ENCODE results near the gene ADGRV1. TPM values are rescaled to one million over a fixed set of nuclear protein-coding genes. Genes with fewer than 3 reads are reported as not detected.

Gene ADGRV1
- total RNA-seq, 1 donor from 2014 or later = under 0.01 TPM

DNA sequence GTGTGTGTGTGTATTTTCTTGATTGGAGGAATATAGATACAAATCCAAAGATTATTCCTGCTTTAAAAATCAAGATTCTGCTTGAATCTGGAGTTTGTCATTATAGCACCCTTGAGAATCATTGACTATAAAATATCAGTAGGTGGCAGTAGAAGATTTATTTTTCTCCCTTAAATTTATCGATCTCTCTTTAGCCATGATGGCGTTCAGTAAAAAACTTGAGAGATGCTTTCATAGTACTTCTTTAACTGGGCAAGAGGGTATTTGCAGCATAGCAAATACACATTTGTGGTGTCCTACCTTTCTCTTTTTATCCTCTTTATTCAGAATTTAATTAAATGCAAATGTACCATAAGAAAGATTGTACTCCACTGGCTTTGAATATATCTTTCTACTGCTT, 307.7 kb downstream of the ADGRV1 start:
- DNase-seq (ENCODE audit: low read depth in 2 of 2) = peak; percentile 43 to 52

DNA sequence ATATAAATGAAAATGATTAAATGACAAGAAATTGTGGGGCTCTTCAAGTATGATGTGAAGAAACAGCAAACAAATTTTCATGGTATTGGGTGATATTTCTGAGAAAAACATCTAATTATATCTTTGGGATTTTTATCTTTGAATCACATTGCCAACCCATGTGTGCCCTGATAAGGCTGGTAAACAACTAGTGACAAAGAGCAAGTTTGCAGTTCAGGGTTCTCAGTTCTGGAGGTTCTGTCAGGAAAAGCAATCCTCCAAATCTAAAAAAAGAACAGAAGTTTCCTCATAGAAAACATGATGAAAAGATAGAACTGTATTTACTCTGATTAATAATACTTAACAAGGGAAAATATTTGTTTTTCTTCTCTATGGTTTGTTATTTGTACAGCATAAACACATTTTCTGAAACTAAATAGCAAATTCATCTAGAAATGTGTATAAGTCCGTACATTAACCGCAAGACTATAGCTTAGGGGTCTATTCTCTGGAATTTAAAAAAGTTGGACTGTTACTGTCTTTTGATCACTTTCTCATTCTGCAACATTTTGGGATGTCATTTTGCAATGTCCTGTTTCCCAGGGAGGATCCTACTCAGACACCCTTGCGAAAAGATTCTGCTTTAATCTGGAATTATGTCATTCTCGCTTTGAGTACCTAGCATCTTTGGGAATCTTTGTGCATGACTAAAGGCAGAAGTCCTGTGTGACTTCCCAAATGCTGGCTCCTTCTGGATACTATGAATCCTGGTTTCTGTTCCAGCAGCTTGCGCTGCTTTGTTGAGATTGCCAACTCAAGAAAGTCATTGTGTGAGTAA, 308.5 kb downstream of the ADGRV1 start:
- DNase-seq (ENCODE audit: low read depth in 2 of 2) = peak in 1 of 2 donors; percentile 13

DNA sequence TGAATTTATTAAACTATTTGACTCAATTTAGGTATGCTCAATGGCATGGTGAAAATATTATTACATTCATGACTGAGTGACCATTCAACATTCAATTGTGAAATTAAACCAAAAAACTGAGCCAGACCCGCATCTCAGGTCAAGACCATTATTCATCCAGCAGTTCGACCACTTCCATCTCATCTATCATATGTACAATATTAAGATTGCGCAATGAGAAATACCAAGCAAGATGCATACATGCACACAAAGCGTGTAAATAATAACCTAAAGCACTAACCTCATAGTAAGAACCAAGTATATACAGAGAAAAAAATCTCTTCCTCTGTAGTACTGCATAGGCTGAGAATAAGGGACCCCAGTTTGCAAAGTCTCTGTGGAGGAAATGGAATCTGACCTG, 310.2 kb downstream of the ADGRV1 start:
- no peak for DNase-seq (ENCODE audit: low read depth in 2 of 2)

DNA sequence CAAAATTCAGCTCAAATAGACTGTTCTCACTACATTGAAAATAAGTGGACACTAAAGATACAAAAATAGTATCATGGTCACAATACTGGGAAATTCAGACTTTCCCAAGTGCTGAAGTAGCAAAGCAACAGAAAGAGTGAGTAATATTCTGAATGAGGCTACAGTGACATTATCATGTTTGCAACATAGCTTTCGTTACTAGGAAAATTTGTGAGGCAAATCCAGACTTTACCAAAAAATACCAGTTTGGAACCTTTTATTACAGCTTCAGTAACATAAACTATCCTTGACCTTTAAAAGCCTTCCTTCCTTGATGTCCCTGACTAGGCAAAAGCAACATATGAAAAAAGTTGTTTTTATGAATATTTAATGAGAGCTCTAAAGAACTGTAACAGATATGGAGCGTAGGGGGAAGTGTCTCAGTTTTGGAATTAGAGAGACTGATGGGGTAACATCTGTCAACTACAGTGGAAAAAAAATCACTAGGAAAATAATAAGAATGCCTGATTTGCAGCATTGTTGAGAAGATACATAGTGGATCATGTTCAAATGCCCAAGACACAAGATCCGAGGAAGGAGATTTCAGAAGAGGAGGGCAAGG, 312.9 kb downstream of the ADGRV1 start:
- peak; percentile 22 to 88 for DNase-seq (ENCODE audit: low read depth in 2 of 2)

DNA sequence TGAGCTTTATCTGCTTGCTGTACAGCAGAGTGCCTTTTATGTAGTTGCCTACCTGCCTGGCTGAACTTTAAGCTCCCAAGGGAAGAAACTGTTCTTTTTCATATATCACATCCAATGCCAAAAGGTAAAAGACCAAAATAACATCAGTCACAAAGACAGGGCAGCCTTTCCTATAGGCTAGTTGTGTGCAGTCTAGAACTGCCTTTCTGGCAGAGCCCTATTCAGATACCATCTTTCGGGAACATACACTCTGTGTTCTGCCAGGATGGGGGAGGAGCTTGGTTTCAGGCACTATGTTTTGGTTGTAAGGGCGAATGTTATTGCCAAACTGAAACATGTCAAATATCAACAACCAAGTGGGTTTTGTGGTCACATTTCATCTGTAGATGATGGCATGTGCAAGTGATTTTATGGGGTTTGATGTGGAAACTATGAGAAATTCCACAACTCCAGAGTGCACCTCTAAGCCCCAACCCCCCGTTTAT, 314.5 kb downstream of the ADGRV1 start:
- peak in 1 of 2 donors; percentile 70 for DNase-seq (ENCODE audit: low read depth in 2 of 2)

DNA sequence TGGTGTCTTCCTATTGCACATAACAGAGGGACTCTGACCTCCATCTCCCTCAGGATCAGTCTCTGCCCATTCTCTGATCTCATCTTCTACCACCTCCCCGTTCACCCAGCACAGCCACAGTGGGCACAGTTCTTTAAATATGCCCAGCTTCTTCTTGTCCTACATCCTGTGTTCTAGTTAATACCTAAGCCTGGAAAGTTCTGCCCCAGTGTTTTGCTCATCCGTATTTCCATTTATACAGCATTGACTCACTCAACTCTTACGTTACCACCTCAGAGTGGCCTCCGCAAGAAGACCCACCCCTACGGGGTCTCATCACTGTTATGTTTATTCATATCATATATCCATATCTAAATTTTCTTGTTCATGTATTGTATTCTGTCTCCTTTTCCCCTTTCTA, 315.5 kb downstream of the ADGRV1 start:
- DNase-seq (ENCODE audit: low read depth in 2 of 2) = no peak

DNA sequence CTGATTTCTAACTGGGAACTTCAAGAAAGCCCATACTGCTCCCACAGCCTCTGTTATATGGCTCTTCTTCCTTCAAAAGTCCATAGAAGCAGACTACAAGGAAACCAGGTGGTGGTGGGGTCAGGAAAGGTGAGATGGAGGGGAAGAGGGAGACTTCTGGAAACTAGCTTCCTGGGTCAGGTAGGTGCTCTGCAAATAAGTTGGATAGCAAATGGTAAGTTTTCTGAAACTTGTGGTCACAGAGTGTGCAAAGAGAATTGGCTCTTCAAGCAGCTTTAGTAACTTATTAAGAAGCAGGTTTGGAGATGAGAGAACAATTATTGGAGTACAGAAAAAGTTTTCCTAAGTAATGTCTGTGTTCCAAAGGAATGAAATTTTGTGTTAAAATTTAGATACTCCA, 316.9 kb downstream of the ADGRV1 start:
- DNase-seq (ENCODE audit: low read depth in 2 of 2) = no peak

DNA sequence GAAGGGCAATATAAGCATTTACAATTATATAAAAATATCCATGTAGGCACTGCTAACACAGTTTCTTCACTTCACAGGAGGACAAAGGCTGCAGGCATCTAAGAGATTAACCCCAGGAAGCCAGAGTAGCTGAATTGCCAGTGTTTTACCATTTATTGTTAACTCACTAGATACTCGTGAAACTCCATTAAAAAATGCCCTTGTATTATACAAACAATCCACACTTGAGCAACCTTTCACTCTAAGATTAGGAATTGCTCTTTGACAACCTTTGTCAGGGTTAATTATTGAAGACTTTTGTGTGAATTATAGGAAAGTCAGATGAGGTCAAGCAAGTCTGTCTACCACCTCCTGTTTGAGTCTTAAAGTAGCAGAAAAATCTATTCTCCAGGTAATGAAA, 317.8 kb downstream of the ADGRV1 start:
- DNase-seq (ENCODE audit: low read depth in 2 of 2) = no peak

DNA sequence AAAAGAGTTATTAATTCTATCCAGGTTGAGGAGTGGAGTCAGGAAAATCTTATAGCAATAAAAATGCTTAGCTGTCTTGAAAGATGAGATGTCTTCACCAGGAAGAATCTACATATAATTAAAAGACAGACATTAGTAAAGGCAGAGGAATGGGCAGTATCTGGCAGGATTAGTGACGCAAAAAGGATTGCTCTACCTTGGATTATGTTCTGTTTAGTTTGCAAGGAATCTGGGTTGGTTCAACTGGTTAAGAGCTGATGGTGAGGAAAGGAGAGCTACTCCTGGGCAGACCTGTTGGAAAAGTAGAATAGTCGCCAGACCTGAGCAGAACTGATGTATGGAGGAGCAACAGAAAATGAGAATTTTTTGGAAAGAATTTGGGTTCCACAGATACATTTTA, 318.5 kb downstream of the ADGRV1 start:
- no peak for DNase-seq (ENCODE audit: low read depth in 2 of 2)

DNA sequence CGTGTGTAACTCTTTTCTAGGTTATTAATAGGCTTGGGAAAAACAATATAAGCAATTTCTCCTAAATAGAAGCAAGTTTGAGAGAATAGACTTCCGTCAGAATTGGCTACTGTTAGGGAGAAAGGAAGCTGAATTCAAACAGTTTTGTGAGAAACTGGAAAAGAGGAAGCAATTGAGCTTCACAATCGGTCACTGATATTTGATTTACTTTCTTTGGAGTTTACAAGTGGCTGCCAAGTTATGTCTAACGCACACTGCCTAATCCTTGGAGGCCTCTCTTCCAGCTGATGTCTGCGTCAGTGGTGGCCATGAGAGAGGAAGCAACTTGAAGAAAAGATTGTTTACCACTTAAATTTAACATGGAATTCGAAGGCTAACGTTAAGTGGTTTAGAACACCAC, 319.5 kb downstream of the ADGRV1 start:
- DNase-seq (ENCODE audit: low read depth in 2 of 2) = peak; percentile 54 to 94

DNA sequence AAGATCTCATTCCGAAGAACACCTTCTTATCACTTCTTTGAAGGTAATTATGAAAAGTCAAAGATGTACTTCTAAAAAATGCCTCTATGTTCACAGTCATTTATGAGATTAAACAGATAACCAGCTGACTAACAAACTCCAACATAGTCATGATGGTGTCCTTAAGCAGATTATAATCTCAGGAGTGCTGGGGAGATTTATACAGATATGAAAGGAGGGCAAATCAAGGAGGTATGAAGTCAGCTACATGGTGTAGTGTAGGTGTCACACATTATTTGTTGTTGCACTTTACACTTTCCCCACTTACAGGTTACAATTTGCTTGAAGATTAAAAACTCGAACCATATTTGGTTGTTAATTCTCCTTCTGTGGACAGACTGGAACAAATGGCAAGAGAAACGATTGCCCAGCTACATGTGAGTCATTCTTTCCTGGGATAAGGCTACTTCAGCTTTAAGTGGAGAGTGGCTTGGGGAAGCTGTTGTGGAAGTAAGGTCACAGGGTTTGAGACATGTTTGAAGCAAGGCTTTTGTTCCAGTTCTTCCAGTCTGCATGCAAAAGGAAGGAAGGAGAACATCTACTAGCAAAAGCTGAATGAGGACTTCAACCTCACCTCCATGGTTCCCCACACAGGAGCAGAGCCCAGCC, 320.1 kb downstream of the ADGRV1 start:
- DNase-seq (ENCODE audit: low read depth in 2 of 2) = peak; percentile 43 to 88

DNA sequence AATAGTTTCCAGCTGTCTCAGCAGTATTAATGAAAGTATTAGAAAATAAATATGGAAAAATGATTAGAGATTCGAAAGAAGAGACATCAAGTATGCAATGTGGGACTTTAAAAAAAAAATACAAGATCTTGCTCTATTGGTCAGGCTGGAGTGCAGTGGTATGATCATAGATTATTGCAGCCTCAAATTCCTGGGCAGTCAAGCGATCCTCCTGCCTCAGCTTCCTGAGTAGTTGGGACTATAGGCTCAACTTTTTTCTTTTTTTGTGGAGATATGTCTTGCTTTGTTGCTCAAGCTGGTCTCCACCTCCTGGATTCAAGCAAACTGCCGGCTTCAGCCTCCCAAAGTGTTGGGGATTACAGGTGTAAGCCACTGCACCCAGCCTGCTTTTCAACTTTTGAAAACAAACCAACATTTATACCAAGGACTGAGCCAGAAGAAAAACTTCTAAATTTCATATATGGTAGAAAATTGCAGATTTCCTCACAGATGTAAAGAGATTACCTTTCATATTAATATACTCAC, 323.1 kb downstream of the ADGRV1 start:
- no peak for DNase-seq (ENCODE audit: low read depth in 2 of 2)

DNA sequence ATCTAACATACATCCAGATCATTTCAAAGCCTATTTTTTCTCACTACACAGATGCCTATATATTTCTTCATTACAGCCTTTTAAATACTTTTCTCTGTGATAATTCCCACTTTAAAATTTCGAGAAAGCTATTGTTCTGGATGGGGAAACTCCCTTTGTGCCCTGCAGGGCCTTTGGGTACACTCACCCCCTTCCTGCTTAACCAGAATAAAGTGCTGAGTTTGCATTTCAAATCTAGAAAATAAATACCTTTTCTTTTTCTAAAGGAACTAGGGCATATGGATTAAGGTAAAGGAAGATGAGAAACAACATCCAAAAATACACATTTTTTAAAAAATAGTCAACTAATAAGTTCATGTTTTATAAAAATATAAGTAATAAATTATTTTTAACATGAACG, 323.9 kb downstream of the ADGRV1 start:
- no peak for DNase-seq (ENCODE audit: low read depth in 2 of 2)

DNA sequence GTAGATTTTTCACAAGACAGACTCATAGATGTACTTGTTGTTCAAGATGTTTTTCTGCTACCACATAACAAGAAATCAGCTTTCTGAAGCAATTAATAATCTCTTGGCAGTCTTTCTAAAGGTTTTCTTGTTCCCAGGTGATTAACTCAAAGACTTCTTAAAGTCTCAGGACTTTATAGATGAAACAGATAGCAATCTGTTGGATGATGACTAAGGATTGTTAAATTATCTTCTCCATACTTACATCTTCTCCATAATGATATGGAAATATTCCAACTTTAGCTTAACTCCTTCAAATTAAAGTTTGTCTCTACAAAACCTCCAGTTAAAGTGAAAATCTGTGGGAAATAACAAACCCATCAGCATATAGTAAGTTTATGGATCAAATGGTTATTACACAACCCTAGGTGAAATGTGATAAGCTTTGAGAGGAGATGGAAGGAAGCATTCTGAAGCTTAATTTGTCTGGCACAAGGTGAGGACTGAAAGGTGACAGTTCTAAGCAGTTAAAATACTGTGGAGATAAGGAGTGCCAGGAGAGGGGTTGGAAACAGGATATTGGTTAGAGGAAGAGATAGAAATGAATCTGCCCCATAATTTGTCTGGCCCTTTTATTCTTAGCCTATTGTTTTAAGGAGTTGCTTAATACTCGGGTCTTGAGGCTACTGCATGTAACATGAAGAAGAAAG, 326.7 kb downstream of the ADGRV1 start:
- no peak for DNase-seq (ENCODE audit: low read depth in 2 of 2)

DNA sequence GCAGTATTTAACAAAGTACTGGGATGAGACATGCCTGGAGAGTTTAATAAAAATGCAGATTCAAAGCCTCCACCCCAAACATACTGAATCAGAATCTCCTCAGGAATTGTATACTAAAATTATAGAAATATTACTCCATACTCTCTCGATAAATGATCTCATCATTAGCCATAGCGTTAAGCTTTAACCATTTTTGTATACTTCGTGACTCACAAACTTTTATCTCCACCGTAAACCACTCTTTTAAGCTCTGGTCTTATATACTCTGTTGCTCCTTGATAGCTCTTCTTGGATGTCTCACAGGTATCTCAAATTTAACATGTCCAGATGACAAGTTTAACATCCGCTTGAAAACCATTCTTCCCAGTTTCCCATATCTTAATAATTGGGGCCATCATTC, 327.8 kb downstream of the ADGRV1 start:
- no peak for DNase-seq (ENCODE audit: low read depth in 2 of 2)

DNA sequence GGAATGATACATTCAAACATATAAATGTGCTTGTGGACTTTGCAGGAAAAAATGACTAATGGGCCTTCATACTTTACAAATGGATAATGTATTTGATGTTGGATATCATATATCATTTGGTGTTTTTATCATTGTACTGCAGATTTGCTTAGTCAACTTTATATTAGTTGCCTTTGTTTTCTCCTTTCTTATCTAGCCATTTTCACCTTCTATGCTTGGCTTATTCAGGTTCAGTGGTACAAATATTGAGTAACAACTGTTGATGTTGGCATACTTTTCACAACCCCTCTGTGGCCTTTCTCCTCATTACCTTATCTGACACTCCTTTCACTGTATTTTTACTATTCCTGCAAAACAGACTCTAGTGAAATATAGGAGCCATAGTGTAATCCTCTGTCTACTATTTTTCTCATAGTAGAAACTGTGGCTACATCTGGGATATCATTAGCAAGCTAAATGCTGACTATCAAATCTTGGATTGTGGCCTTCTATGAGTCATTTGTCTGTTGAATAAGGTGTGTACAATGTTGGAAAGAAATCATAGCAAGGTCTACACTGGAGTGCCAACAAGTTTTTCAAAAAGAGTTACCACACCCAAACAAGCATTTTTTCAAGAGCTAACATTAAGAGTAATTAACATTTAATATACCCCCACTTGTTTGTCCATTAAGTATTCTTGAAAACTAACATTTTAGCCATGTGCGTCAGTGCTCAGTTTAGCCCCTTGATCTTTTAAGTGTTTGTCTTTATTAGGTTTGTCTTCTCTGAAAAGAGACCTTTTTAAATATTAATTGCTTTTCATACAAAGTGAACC, 330.1 kb downstream of the ADGRV1 start:
- peak in 1 of 2 donors; percentile 93 for DNase-seq (ENCODE audit: low read depth in 2 of 2)

DNA sequence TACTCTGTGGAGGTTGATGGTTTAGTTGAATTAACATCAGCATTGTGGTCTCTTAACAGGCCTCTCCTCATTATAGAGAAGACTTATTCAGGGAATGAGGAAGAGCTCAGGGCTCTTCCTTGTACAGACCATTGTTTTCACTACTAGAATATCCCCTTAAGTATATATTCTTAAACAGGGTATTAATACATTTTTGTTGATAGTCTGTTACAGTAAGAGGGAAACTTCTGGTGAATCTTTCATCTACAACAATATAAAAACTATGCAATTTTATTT, 330.7 kb downstream of the ADGRV1 start:
- no peak for DNase-seq (ENCODE audit: low read depth in 2 of 2)

DNA sequence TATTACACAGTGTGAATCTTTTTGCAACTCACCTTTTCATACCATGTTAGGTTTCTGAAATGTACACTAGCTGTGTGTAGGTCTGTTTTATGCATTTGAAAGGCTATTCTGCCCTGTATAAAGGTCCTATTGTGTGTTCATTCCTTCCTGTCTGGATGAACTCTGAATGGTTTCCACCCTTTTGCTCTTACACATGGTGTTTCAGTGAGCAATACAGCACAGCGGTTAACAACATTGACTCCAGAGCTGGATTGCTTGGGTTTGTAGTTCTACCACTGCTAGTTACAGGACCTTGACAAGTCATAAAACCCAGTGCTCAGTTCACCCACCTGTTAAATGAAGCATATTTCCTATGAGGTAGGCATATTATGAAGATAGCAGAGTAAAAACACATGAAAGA, 331.6 kb downstream of the ADGRV1 start:
- DNase-seq (ENCODE audit: low read depth in 2 of 2) = peak in 1 of 2 donors; percentile 20

DNA sequence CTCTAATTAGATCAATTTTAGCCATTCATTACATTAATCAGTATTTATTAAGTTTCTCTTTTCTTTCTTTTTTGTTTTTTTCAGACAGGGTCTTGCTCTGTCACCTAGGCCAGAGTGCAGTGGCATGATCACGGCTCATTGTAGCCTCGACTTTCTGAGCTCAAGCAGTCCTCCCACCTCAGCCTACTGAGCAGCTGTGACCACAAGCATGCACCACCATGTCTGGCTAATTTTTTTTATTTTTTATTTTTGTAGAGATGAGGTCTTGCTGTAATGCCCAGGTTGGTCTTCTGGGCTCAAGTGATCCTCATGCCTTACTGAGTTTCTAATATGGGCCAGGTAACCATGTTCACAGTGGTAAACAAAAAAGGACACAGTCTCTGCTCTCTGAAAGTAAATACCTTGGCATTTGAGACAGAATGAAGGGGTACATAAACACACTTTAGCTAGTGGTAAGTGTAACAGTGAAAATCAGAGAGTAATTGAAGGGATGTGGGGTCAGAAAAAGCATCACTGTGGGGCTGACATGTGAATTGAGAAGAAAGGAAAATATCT, 336.3 kb downstream of the ADGRV1 start:
- no peak for DNase-seq (ENCODE audit: low read depth in 2 of 2)

DNA sequence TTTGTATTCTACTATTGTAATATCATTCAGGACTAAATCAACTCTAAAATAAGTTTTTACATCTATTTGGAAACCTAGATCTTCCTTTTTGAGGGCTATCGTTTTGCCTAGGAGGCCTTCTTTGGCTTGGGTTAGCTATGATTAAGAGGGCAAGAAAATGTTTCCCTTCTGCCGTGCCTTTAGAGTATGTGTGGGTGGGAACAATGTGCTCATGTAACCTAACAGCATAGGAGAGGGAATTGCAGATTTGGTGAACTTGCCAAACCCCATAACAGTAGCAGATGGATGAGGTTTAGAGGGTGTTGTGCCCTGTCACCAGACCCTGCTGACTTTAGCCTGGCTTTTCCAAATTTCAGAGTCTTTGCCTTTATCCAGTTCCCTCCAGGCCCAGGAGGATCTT, 339.0 kb downstream of the ADGRV1 start:
- DNase-seq (ENCODE audit: low read depth in 2 of 2) = no peak
